Activated CD8-positive, alpha-beta T cell treated with anti-CD3 and anti-CD28 coated beads, Interleukin-2, amount 10 ng/mL, durations not matched to agents 7 days and 5 days (primary cell): ENCODE measurements around the gene CTF1. TPM values are rescaled to one million over a fixed set of nuclear protein-coding genes. Genes with fewer than 3 reads are reported as not detected.
A peak's percentile ranks its signal among the peaks of the same experiment; 100 is the strongest.
"Not testable (repeated sequence)": the region's sequence is repeated elsewhere in the genome, so short reads cannot be mapped to it uniquely, and the experiment has no call there.

Experiments
- ATAC-seq: fragments of 150-1000 bp; cut with Tn5 transposase; one replicate; pipeline ENCODE4 v1.10.0; 2021; ENCODE audit warnings: moderate library complexity
- CTCF ChIA-PET: fragments of 350-600 bp; sonication (Branson Sonifier 250); formaldehyde crosslinking; loops from one replicate; lab custom pipeline; 2021; ENCODE audit warnings: antibody characterized with exemption; lab: Charles Lee
- POLR2A ChIA-PET: fragments of 350-600 bp; sonication (Branson Sonifier 250); formaldehyde crosslinking; loops from one replicate; lab custom pipeline; 2021; ENCODE audit warnings: antibody characterized with exemption; lab: Charles Lee
- DNase-seq: peaks from one replicate; pipeline ENCODE4 v3.0.0-alpha.2; 2020
- H3K27ac Mint-ChIP-seq: one replicate; pipeline ENCODE4 v1.8.0; 2021; ENCODE audit warnings: mild to moderate bottlenecking, mixed read lengths
- H3K27me3 Mint-ChIP-seq: one replicate; pipeline ENCODE4 v1.8.0; 2021; ENCODE audit warnings: low read depth, mixed read lengths
- H3K36me3 Mint-ChIP-seq: one replicate; pipeline ENCODE4 v1.8.0; 2021; ENCODE audit warnings: low read depth, mixed read lengths
- H3K4me1 Mint-ChIP-seq: one replicate; pipeline ENCODE4 v1.8.0; 2021; ENCODE audit warnings: low read depth, mixed read lengths
- H3K4me3 Mint-ChIP-seq: one replicate; pipeline ENCODE4 v1.8.0; 2021; ENCODE audit warnings: mild to moderate bottlenecking, mixed read lengths
- H3K9me3 Mint-ChIP-seq: one replicate; pipeline ENCODE4 v1.8.0; 2022; ENCODE audit warnings: mixed read lengths; ENCODE audit not compliant: insufficient read depth
- total RNA-seq, 2 experiments: library from RNA; stranded (reverse); gene quantifications; one replicate each; pipeline ENCODE4 v1.2.3, GENCODE V29; 2021

Gene CTF1
- total RNA-seq, 2 experiments from 2014 or later: 0.23 to 0.34 TPM

- CTCF ChIA-PET: interaction anchor here (0.6 to 3.3 kb wide), 13 partner anchors 8 to 934 kb away, joined by 3 to 18 read pairs (median 4); partner anchors contain the start of gene FBXL19
- POLR2A ChIA-PET: interaction anchor here (1.2 to 1.7 kb wide), 2 partner anchors 15 to 90 kb away, joined by 5 read pairs; no protein-coding TSS in a partner anchor
These were observed 38.6 kb downstream of the CTF1 start for GRCh38 chr16:30934827-30935557.

GRCh38 chr16:30937692-30938091 is 41.3 kb downstream of the CTF1 start:
- DNase-seq: no peak
- no peak for ATAC-seq
- Mint-ChIP-seq H3K4me3 (no peak overlapping the region), H3K4me1 (peaks cover 49% of the 10 kb centered on the region), H3K27ac (peak overlapping the region; percentile 75), H3K9me3 (no peaks in the 10 kb centered on the region), H3K27me3 (no peaks in the 10 kb centered on the region), H3K36me3 (peaks cover 11% of the 10 kb centered on the region)
- ChIA-PET POLR2A (no interaction called here), CTCF (interaction anchor here (0.8 to 8.7 kb wide), 3 partner anchors 15 to 204 kb away, joined by 3 to 95 read pairs (median 62); partner anchors contain the start of gene ORAI3)

More at GRCh38 chr16:30934827-30935557, 38.6 kb downstream of the CTF1 start:
- peak; percentile 52 for ATAC-seq
- Mint-ChIP-seq H3K36me3 (peaks cover 15% of the 10 kb centered on the region), H3K9me3 (no peaks in the 10 kb centered on the region), H3K4me3 (no peak overlapping the region), H3K27me3 (no peaks in the 10 kb centered on the region), H3K4me1 (peaks cover 37% of the 10 kb centered on the region), H3K27ac (peak overlapping the region; percentile 15)
- DNase-seq: peak; percentile 63

GRCh38 chr16:30939571-30939970 is 43.2 kb downstream of the CTF1 start:
- Mint-ChIP-seq H3K4me1 (peaks cover 54% of the 10 kb centered on the region), H3K36me3 (peaks cover 22% of the 10 kb centered on the region)
- CTCF ChIA-PET: interaction anchor here (0.8 to 8.7 kb wide), 3 partner anchors 12 to 95 kb away, joined by 3 to 95 read pairs (median 62); partner anchors contain the start of gene ORAI3
- DNase-seq, H3K9me3 Mint-ChIP-seq, H3K4me3 Mint-ChIP-seq, H3K27ac Mint-ChIP-seq, H3K27me3 Mint-ChIP-seq, ATAC-seq: not testable (repeated sequence)
- POLR2A ChIA-PET: interaction anchor here (0.7 kb wide), 1 partner anchor 65 kb away, joined by 4 read pairs; no protein-coding TSS in a partner anchor

- ATAC-seq (peak; percentile 97), DNase-seq (peak; percentile 85)
- Mint-ChIP-seq H3K4me1 (peaks cover 40% of the 10 kb centered on the region), H3K27ac (peak overlapping the region; percentile 77), H3K9me3 (no peaks in the 10 kb centered on the region), H3K36me3 (peaks cover 26% of the 10 kb centered on the region), H3K4me3 (peak overlapping the region; percentile 66), H3K27me3 (no peaks in the 10 kb centered on the region)
- CTCF ChIA-PET: interaction anchor here (0.6 to 8.7 kb wide), 29 partner anchors 8 to 406 kb away, joined by 3 to 95 read pairs (median 4); partner anchors contain the start of genes FBXL19, KAT8, ORAI3 and PHKG2
- POLR2A ChIA-PET: interaction anchor here (0.7 to 0.8 kb wide), 4 partner anchors 97 to 239 kb away, joined by 3 to 6 read pairs (median 3); partner anchors contain the start of gene FUS
These were observed 45.4 kb downstream of the CTF1 start for GRCh38 chr16:30941600-30942425.

- Mint-ChIP-seq H3K36me3 (peaks cover 28% of the 10 kb centered on the region), H3K27ac (peak overlapping the region; percentile 39), H3K4me3 (peak overlapping the region; percentile 66), H3K4me1 (peaks cover 35% of the 10 kb centered on the region), H3K27me3 (no peaks in the 10 kb centered on the region), H3K9me3 (no peaks in the 10 kb centered on the region)
- ChIA-PET POLR2A (interaction anchor here (0.7 to 0.8 kb wide), 2 partner anchors 98 to 137 kb away, joined by 3 read pairs; no protein-coding TSS in a partner anchor), CTCF (interaction anchor here (0.9 to 8.7 kb wide), 25 partner anchors 8 to 258 kb away, joined by 3 to 95 read pairs (median 4); partner anchors contain the start of genes FBXL19, KAT8, ORAI3 and PHKG2)
- ATAC-seq (peak; percentile 5), DNase-seq (no peak)
These were observed 46.0 kb downstream of the CTF1 start for GRCh38 chr16:30942426-30942806.

GRCh38 chr16:30944352-30944751 is 47.9 kb downstream of the CTF1 start:
- ATAC-seq (no peak), DNase-seq (no peak)
- Mint-ChIP-seq H3K4me3 (no peak overlapping the region), H3K27me3 (no peaks in the 10 kb centered on the region), H3K27ac (no peak overlapping the region), H3K9me3 (no peaks in the 10 kb centered on the region), H3K4me1 (peaks cover 26% of the 10 kb centered on the region), H3K36me3 (peaks cover 28% of the 10 kb centered on the region)
- ChIA-PET CTCF (interaction anchor here (0.7 to 8.7 kb wide), 4 partner anchors 8 to 198 kb away, joined by 3 to 95 read pairs (median 10); partner anchors contain the start of gene ORAI3), POLR2A (no interaction called here)

- no peaks in the 10 kb centered on the region for H3K27me3 Mint-ChIP-seq
These were observed 50.5 kb downstream of the CTF1 start for GRCh38 chr16:30946671-30947540.

GRCh38 chr16:30947541-30947858 is 51.1 kb downstream of the CTF1 start:
- no peak for DNase-seq
- Mint-ChIP-seq H3K36me3 (peaks cover 29% of the 10 kb centered on the region), H3K27ac (no peak overlapping the region), H3K27me3 (no peaks in the 10 kb centered on the region), H3K4me3 (no peak overlapping the region), H3K9me3 (no peaks in the 10 kb centered on the region), H3K4me1 (peaks cover 29% of the 10 kb centered on the region)
- POLR2A ChIA-PET: no interaction called here
- ATAC-seq: no peak
- CTCF ChIA-PET: interaction anchor here (0.9 to 1.7 kb wide), 2 partner anchors 13 to 110 kb away, joined by 3 to 4 read pairs; no protein-coding TSS in a partner anchor

More at GRCh38 chr16:30946671-30947540, 50.5 kb downstream of the CTF1 start:
- ChIA-PET CTCF (interaction anchor here (0.9 to 1.7 kb wide), 2 partner anchors 12 to 109 kb away, joined by 3 to 4 read pairs; no protein-coding TSS in a partner anchor), POLR2A (no interaction called here)
- H3K36me3 Mint-ChIP-seq: peaks cover 31% of the 10 kb centered on the region
- H3K4me1 Mint-ChIP-seq: peaks cover 35% of the 10 kb centered on the region
- no peak overlapping the region for H3K27ac Mint-ChIP-seq
- no peaks in the 10 kb centered on the region for H3K9me3 Mint-ChIP-seq
- DNase-seq (no peak), ATAC-seq (no peak)
- H3K4me3 Mint-ChIP-seq: no peak overlapping the region

- DNase-seq: no peak
- H3K36me3 Mint-ChIP-seq: peaks cover 24% of the 10 kb centered on the region
- H3K4me3 Mint-ChIP-seq: peak overlapping the region; percentile 96
- H3K27me3 Mint-ChIP-seq: no peaks in the 10 kb centered on the region
- H3K27ac Mint-ChIP-seq: no peak overlapping the region
- CTCF ChIA-PET: interaction anchor here (0.9 to 1.7 kb wide), 2 partner anchors 14 to 110 kb away, joined by 3 to 4 read pairs; no protein-coding TSS in a partner anchor
- peaks cover 24% of the 10 kb centered on the region for H3K4me1 Mint-ChIP-seq
- H3K9me3 Mint-ChIP-seq: no peaks in the 10 kb centered on the region
- no peak for ATAC-seq
- POLR2A ChIA-PET: no interaction called here
These were observed 51.6 kb downstream of the CTF1 start for GRCh38 chr16:30947859-30948666.
